ENCODE data around the gene MYL6B. TPM values are rescaled to one million over a fixed set of nuclear protein-coding genes. Genes with fewer than 3 reads are reported as not detected.
A peak's percentile ranks its signal among the peaks of the same experiment; 100 is the strongest.

Gene MYL6B
- total and polyA plus RNA-seq, 8 donors = 4.9 to 98.1 (median 24.3) TPM; not detected in 1

GRCh38 chr12:56128670-56129205, 23.6 kb upstream of the MYL6B start:
- Histone ChIP-seq H3K4me1 (peaks cover 28 to 58% (median 49%) of the 10 kb centered on the region in 4 donors), H3K27ac (peak overlapping the region; percentile 85 to 97 (median 93)), H3K36me3 (peaks cover 31 to 36% (median 35%) of the 10 kb centered on the region in 4 donors), H3K4me3 (peak overlapping the region; percentile 67 to 93 (median 77)), H3K27me3 (no peaks in the 10 kb centered on the region), H3K9me3 (no peaks in the 10 kb centered on the region)
- intact Hi-C loops (cut with DNase I; ENCODE audit: low total_unique reads) = no loop called here
- peak in 1 of 2 donors; percentile 66 for DNase-seq
- WGBS, 5 donors = 0% methylated on average over 20 of the region's 20 CpGs
- TF ChIP-seq CTCF (IDR thresholded peaks at IDR 0.05) = no peak
- TF ChIP-seq EP300 (IDR thresholded peaks at IDR 0.05) = no peak
- no peak for TF ChIP-seq POLR2A (IDR thresholded peaks at IDR 0.05)
- TF ChIP-seq POLR2AphosphoS5 (IDR thresholded peaks at IDR 0.05) = no peak

GRCh38 chr12:56129206-56129941, 23.0 kb upstream of the MYL6B start:
- TF ChIP-seq POLR2AphosphoS5 (IDR thresholded peaks at IDR 0.05) = peak; percentile 8 to 72 (median 34)
- no peak for TF ChIP-seq EP300 (IDR thresholded peaks at IDR 0.05)
- no peak for TF ChIP-seq CTCF (IDR thresholded peaks at IDR 0.05)
- no peak for TF ChIP-seq POLR2A (IDR thresholded peaks at IDR 0.05)

GRCh38 chr12:56129942-56130495, 22.4 kb upstream of the MYL6B start:
- Histone ChIP-seq H3K36me3 (peaks cover 44 to 49% (median 48%) of the 10 kb centered on the region in 4 donors), H3K4me3 (peak overlapping the region; percentile 67 to 93 (median 77)), H3K9me3 (no peaks in the 10 kb centered on the region), H3K27ac (peak overlapping the region in 4 of 5 donors; percentile 88 to 97 (median 94)), H3K4me1 (peaks cover 28 to 47% (median 44%) of the 10 kb centered on the region in 4 donors), H3K27me3 (no peaks in the 10 kb centered on the region)
- TF ChIP-seq EP300 (IDR thresholded peaks at IDR 0.05) (no peak), POLR2AphosphoS5 (IDR thresholded peaks at IDR 0.05) (no peak), POLR2A (IDR thresholded peaks at IDR 0.05) (no peak), CTCF (IDR thresholded peaks at IDR 0.05) (no peak)
- DNase-seq = no peak
- WGBS, 5 donors = 55 to 73% (median 70%) methylated on average over 16 to 22 of the region's 22 CpGs
- intact Hi-C loops (cut with DNase I; ENCODE audit: low total_unique reads) = loop anchor here (5.0 kb wide), 1 partner anchor 57 kb away; the partner anchor contains the start of gene SMARCC2

More at GRCh38 chr12:56129206-56129941, 23.0 kb upstream of the MYL6B start:
- peak overlapping the region; percentile 85 to 97 (median 93) for H3K27ac ChIP-seq
- DNase-seq = peak; percentile 70 to 88
- H3K36me3 ChIP-seq = peaks cover 37 to 42% (median 42%) of the 10 kb centered on the region in 4 donors
- intact Hi-C loops (cut with DNase I; ENCODE audit: low total_unique reads) = no loop called here
- WGBS, 5 donors = 1 to 5% (median 2%) methylated on average over 14 to 29 of the region's 29 CpGs
- H3K9me3 ChIP-seq = no peaks in the 10 kb centered on the region
- no peaks in the 10 kb centered on the region for H3K27me3 ChIP-seq
- H3K4me1 ChIP-seq = peaks cover 28 to 52% (median 47%) of the 10 kb centered on the region in 4 donors
- peak overlapping the region; percentile 67 to 93 (median 77) for H3K4me3 ChIP-seq

GRCh38 chr12:56130876-56131275, 21.5 kb upstream of the MYL6B start:
- Histone ChIP-seq H3K36me3 (peaks cover 50 to 57% (median 56%) of the 10 kb centered on the region in 4 donors), H3K4me3 (no peak overlapping the region), H3K4me1 (peaks cover 27 to 42% (median 35%) of the 10 kb centered on the region in 4 donors), H3K27me3 (no peaks in the 10 kb centered on the region), H3K9me3 (no peaks in the 10 kb centered on the region), H3K27ac (peak overlapping the region in 2 of 5 donors; percentile 95 to 97)
- 77 to 84% (median 79%) methylated on average over 4 of the region's 4 CpGs for WGBS, 5 donors
- DNase-seq = no peak
- intact Hi-C loops (cut with DNase I; ENCODE audit: low total_unique reads) = loop anchor here (5.0 kb wide), 1 partner anchor 56 kb away; the partner anchor contains the start of gene SMARCC2
- TF ChIP-seq POLR2A (IDR thresholded peaks at IDR 0.05) (no peak), EP300 (IDR thresholded peaks at IDR 0.05) (no peak), CTCF (IDR thresholded peaks at IDR 0.05) (no peak), POLR2AphosphoS5 (IDR thresholded peaks at IDR 0.05) (no peak)
